Measurements from ENCODE around the gene ENDOD1. TPM values are rescaled to one million over a fixed set of nuclear protein-coding genes. Genes with fewer than 3 reads are reported as not detected.
A peak's percentile ranks its signal among the peaks of the same experiment; 100 is the strongest.

Gene ENDOD1
- total RNA-seq, 1 donor from 2014 or later, result 29.8 TPM

GRCh38 chr11:95142431-95142830 lies 52.8 kb downstream of the ENDOD1 start:
- no peak for DNase-seq (ENCODE audit: extremely low read depth, low read depth, low spot score)

GRCh38 chr11:95143106-95143681 lies 53.5 kb downstream of the ENDOD1 start:
- no peak for DNase-seq (ENCODE audit: extremely low read depth, low read depth, low spot score)

- no peak for DNase-seq (ENCODE audit: extremely low read depth, low read depth, low spot score)
These were observed 54.9 kb downstream of the ENDOD1 start for GRCh38 chr11:95144313-95145235.

GRCh38 chr11:95145430-95146060 lies 55.9 kb downstream of the ENDOD1 start:
- no peak for DNase-seq (ENCODE audit: extremely low read depth, low read depth, low spot score)

GRCh38 chr11:95147364-95147905 lies 57.8 kb downstream of the ENDOD1 start:
- DNase-seq (ENCODE audit: extremely low read depth, low read depth, low spot score), result peak; percentile 55

- no peak for DNase-seq (ENCODE audit: extremely low read depth, low read depth, low spot score)
These were observed 58.8 kb downstream of the ENDOD1 start for GRCh38 chr11:95148406-95148805.

- no peak for DNase-seq (ENCODE audit: extremely low read depth, low read depth, low spot score)
These were observed 59.3 kb downstream of the ENDOD1 start for GRCh38 chr11:95148938-95149337.

GRCh38 chr11:95149651-95150364 lies 60.2 kb downstream of the ENDOD1 start:
- DNase-seq (ENCODE audit: extremely low read depth, low read depth, low spot score), result no peak

- no peak for DNase-seq (ENCODE audit: extremely low read depth, low read depth, low spot score)
These were observed 61.5 kb downstream of the ENDOD1 start for GRCh38 chr11:95150956-95151684.

- no peak for DNase-seq (ENCODE audit: extremely low read depth, low read depth, low spot score)
These were observed 63.5 kb downstream of the ENDOD1 start for GRCh38 chr11:95152876-95153856.

GRCh38 chr11:95153857-95154246 lies 64.2 kb downstream of the ENDOD1 start:
- no peak for DNase-seq (ENCODE audit: extremely low read depth, low read depth, low spot score)

- no peak for DNase-seq (ENCODE audit: extremely low read depth, low read depth, low spot score)
These were observed 64.9 kb downstream of the ENDOD1 start for GRCh38 chr11:95154514-95154913.

- DNase-seq (ENCODE audit: extremely low read depth, low read depth, low spot score), result no peak
These were observed 65.7 kb downstream of the ENDOD1 start for GRCh38 chr11:95155385-95155784.

GRCh38 chr11:95156133-95156721 lies 66.6 kb downstream of the ENDOD1 start:
- DNase-seq (ENCODE audit: extremely low read depth, low read depth, low spot score), result no peak

- no peak for DNase-seq (ENCODE audit: extremely low read depth, low read depth, low spot score)
These were observed 67.4 kb downstream of the ENDOD1 start for GRCh38 chr11:95156916-95157541.

- no peak for DNase-seq (ENCODE audit: extremely low read depth, low read depth, low spot score)
These were observed 68.2 kb downstream of the ENDOD1 start for GRCh38 chr11:95157824-95158223.

GRCh38 chr11:95161248-95161647 lies 71.6 kb downstream of the ENDOD1 start:
- DNase-seq (ENCODE audit: extremely low read depth, low read depth, low spot score), result no peak

- no peak for DNase-seq (ENCODE audit: extremely low read depth, low read depth, low spot score)
These were observed 73.5 kb downstream of the ENDOD1 start for GRCh38 chr11:95163106-95163505.
